NK-92 treated with Interleukin-12 subunit alpha and Interleukin-12 subunit beta, amount 100 ng/mL, for 24 hours (cell line): Measurements from ENCODE around the gene TTC34.

ENCODE experiments used
- DNase-seq: peaks from one replicate; lab custom pipeline; 2025; lab: John Stamatoyannopoulos, UW

TTC34 gene

GRCh38 chr1:2801535-2802291 lies at the start of gene TTC34:
TTC34 (minus strand) TSS chr1:2801693; CDS start chr1:2800827, 866 bp downstream.
- DNase-seq = peak; percentile 19

GRCh38 chr1:2850502-2850901 lies 49.0 kb upstream of the TTC34 start:
- DNase-seq = no peak

- no peak for DNase-seq
These were observed 46.6 kb upstream of the TTC34 start for GRCh38 chr1:2848006-2848670.

- DNase-seq = no peak
These were observed 45.8 kb upstream of the TTC34 start for GRCh38 chr1:2847086-2847985.

GRCh38 chr1:2845869-2846268 lies 44.4 kb upstream of the TTC34 start:
- no peak for DNase-seq

- DNase-seq = no peak
These were observed 38.7 kb upstream of the TTC34 start for GRCh38 chr1:2840036-2840809.

- DNase-seq = no peak
These were observed 36.3 kb upstream of the TTC34 start for GRCh38 chr1:2837823-2838222.

GRCh38 chr1:2837316-2837715 lies 35.8 kb upstream of the TTC34 start:
- no peak for DNase-seq

- no peak for DNase-seq
These were observed 35.0 kb upstream of the TTC34 start for GRCh38 chr1:2836333-2836970.

GRCh38 chr1:2835650-2836159 lies 34.2 kb upstream of the TTC34 start:
- DNase-seq = no peak

- DNase-seq = no peak
These were observed 33.5 kb upstream of the TTC34 start for GRCh38 chr1:2834741-2835564.

GRCh38 chr1:2834146-2834475 lies 32.6 kb upstream of the TTC34 start:
- DNase-seq = no peak

GRCh38 chr1:2833454-2834145 lies 32.1 kb upstream of the TTC34 start:
- DNase-seq = no peak

GRCh38 chr1:2832506-2833453 lies 31.3 kb upstream of the TTC34 start:
- no peak for DNase-seq

GRCh38 chr1:2831596-2832212 lies 30.2 kb upstream of the TTC34 start:
- DNase-seq = no peak

GRCh38 chr1:2830761-2831425 lies 29.4 kb upstream of the TTC34 start:
- DNase-seq = no peak

GRCh38 chr1:2829846-2830615 lies 28.5 kb upstream of the TTC34 start:
- no peak for DNase-seq
